NCI-H2196 (cell line): ENCODE data around the gene TCF12.
A peak's percentile ranks its signal among the peaks of the same experiment; 100 is the strongest.
"Not testable (repeated sequence)": the region's sequence is repeated elsewhere in the genome, so short reads cannot be mapped to it uniquely, and the experiment has no call there.

Experiments
- DNase-seq: peaks from one replicate; lab custom pipeline; 2025; ENCODE audit not compliant: unreplicated experiment; lab: John Stamatoyannopoulos, UW

Gene TCF12

DNA sequence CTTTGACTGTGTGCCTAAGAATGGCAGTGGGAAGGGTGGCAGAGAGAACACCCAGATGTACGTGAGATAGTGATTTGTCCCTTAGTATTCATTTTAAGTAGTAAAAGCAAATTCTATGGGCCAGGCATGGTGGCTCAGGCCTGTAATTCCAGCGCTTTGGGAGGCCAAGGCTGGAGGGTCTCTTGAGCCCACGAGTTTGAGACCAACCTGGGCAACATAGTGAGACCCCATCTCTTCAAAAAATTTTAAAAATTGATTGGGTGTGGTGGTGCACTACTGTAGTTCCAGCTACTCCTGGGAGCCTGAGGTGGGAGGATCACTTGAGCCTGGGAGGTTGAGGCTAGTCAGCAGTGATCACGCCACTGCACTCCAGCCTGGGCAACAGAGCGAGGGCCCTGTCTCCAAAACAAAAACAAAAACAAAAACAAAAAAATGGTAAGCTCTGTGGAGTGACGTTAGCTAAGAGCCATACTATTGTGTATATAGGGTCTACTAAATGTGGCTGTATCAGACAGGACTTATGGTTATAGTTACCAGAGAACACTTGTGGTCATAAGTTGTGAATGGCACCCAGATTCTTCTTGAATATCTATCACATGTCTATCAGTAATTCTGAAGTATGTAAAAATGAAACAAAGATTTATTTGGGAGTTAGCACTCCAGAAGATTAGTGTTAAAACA lies 171.5 kb downstream of the TCF12 start:
- DNase-seq = no peak

GRCh38 chr15:57090496-57090859 lies 172.0 kb downstream of the TCF12 start:
- no peak for DNase-seq

DNA sequence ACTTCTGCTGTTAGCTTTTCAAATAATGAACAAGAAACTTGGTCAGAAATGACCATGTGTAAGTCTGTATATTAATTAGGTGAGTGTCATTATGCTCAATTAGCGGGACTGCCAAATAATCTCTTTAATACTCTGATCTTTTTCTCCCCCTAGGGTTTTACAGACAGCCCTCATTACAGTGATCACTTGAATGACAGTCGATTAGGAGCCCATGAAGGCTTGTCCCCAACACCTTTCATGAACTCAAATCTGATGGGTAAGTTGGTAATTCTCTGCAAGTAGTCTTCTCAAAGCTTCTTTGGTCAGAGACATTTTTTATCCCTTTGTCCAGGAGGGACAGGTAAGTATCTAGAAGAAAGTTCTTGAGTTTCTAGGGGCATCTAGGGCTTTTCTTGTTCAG lies 173.2 kb downstream of the TCF12 start:
- DNase-seq = no peak

- no peak for DNase-seq
Observed at GRCh38 chr15:57092252-57092651, 173.8 kb downstream of the TCF12 start.

GRCh38 chr15:57094321-57095257 lies 176.1 kb downstream of the TCF12 start:
- DNase-seq = no peak

DNA sequence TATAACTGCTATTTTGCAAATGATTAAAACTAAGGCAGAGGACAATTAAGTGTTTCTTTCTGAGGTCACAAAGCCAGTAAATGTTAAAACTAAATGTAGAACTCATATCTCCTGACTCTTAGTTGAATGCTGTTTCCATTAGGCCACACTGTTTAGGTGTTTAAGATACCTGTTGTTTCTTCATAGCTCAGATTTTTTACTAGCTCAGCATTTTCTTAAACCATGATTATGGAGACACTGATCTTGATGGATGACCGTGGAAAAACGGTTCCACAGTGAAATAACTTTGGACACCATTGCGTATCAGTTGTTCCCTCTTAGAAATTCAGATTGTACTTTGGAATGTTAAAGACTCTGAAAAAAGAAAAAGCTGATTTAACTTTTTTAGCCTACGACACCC lies 177.5 kb downstream of the TCF12 start:
- DNase-seq = no peak

DNA sequence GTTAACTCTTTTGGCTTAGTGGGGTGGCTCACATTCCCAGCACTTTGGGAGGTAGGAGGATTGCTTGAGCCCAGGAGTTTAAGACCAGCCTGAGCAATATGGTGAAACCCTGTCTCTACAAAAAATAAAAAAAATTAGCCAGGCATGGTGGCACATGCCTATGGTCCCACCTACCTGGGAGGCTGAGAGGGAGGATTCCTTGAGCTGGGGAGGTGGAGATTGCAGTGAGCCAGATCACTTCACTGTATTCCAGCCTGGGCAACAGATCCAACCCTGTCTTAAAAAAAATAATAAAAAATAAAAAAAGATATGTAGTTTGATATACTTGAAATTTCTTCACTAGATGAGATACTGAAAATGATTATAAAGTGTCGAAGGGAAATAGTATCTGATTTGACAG lies 178.8 kb downstream of the TCF12 start:
- DNase-seq = no peak

GRCh38 chr15:57097919-57098543 lies 179.6 kb downstream of the TCF12 start:
- DNase-seq = not testable (repeated sequence)

DNA sequence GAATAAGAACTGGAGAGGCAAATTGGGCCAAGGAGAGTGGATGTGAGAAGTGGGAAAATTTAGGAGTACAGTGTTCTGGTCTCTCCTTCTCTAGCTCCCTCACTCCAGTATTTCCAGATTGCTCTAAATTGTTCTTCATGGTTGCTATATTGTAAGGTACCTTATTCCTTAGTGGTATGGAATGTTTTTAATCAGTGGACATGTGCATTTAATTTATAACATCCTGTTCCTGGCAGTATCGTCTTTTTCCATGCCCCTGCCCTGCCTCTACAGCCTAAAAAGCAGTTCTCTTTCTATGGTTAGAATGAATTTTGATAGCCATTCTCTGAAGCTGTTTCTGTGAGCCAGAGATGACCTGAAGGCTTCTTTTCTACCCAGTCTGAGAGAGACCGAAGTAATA lies 180.5 kb downstream of the TCF12 start:
- no peak for DNase-seq

- no peak for DNase-seq
Observed at GRCh38 chr15:57100136-57100539, 181.7 kb downstream of the TCF12 start.

GRCh38 chr15:57102858-57103257 lies 184.4 kb downstream of the TCF12 start:
- no peak for DNase-seq

DNA sequence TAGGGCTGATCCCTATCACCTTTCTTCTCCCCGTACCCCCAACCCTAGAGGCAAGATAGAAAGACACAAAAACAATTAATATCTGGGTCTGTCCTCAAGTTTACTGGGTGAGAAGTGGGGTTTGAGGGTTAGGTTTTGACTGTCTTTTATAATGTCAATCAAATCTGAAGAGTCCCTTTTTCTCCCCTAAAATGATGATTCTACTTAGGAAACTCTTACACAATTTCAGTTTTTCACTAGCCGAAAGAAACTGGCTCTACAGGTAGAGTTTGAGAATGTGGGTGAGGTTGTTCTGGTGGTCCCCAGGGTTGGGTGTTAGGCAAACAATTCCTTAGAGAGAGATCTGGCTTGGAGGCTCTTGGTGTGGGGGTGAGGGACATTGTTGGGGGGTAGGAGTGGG lies 189.9 kb downstream of the TCF12 start:
- no peak for DNase-seq

GRCh38 chr15:57109005-57109404 lies 190.6 kb downstream of the TCF12 start:
- no peak for DNase-seq

- no peak for DNase-seq
Observed at GRCh38 chr15:57111002-57111401, 192.6 kb downstream of the TCF12 start.

GRCh38 chr15:57112178-57112577 lies 193.7 kb downstream of the TCF12 start:
- DNase-seq = no peak

GRCh38 chr15:57114070-57114469 lies 195.6 kb downstream of the TCF12 start:
- peak; percentile 2 for DNase-seq

DNA sequence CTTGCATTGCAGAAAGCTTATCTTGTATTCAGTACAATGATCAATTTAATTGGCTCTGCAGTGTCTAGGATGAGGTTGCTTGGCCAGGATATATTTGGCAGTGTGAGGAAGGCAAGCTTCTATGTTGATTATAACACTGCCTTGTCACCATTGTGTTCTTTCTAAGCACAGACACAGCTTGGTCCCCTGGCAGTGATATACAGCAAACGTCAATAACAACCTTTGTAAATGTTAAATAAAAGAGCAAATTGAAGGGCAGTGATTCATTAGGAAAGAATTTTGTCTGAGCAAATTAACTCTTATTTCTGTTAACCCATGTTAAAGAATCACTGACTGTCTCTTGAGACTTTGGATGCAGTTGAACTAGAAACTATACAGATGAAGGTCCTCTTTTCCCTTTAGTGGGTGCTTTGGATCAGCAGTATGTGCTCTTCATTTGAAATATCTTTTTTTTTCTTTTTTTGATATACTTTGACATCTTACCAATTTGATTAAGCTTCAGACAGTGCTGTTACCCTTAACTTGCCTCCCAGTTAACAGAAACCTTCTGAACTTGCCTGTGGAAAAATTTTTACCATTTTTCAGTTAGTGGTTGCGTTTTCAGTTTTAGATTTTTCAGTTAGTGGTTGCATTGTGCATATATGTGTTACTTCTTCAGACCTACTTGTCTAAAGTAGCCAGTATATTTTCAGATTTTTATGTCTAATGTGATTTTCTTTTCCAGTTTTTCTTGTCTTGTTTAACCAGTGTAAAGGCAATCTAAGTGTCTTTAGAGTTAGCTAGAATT lies 199.8 kb downstream of the TCF12 start:
- DNase-seq = no peak

- no peak for DNase-seq
Observed at GRCh38 chr15:57122080-57122840, 203.8 kb downstream of the TCF12 start.

DNA sequence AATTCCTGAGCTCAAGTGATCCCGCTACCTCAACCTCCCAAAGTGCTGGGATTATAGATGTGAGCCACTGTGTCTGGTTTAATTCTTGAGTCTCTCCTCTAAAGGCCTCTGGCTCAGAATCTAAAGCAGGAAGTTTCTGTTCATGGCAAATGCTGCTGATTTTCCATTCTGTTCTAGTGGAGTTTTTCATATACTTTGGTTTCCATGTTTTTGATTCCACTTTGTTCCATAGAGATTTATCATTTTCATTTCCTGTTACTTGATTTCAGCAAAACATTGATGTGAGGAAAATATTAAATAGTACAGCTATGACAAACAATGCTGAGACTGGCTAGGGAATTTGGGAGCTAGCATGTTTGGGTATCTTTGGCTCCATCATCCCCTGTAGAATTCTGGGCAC lies 205.6 kb downstream of the TCF12 start:
- DNase-seq = no peak

DNA sequence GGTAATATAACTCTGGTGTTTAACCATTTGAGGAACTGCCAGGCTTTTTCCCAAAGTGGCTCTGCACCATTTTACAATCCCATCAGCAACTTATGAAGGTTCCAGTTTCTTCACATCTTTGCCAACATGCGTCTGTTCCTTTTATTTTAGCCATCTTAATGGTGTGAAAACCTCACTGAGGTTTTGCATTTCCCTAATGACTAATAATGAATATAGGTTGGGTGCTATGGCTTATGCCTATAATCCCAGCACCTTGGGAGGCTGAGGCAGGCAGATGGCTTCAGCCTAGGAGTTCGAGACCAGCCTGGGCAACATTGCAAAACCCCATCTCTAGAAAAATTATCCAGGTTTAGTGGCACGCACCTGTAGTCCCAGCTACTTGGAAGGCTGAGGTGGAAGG lies 210.6 kb downstream of the TCF12 start:
- DNase-seq = no peak
